BLaER1 (cell line): ENCODE data around the gene KATNA1.

Experiments used
- H3K27ac ChIP-seq: shearing (Covaris generic); formaldehyde crosslinking; 2 replicates; pipeline ENCODE4 v1.8.1; 2022
- H3K27me3 ChIP-seq: shearing (Covaris generic); formaldehyde crosslinking; 2 replicates; pipeline ENCODE4 v1.8.1; 2022
- H3K36me3 ChIP-seq: shearing (Covaris generic); formaldehyde crosslinking; 2 replicates; pipeline ENCODE4 v1.8.1; 2022
- H3K4me1 ChIP-seq: shearing (Covaris generic); formaldehyde crosslinking; 2 replicates; pipeline ENCODE4 v1.8.1; 2022
- H3K4me2 ChIP-seq: shearing (Covaris generic); formaldehyde crosslinking; 2 replicates; pipeline ENCODE4 v1.8.1; 2022
- H3K4me3 ChIP-seq: shearing (Covaris generic); formaldehyde crosslinking; 2 replicates; pipeline ENCODE4 v1.8.1; 2022
- H3K9ac ChIP-seq: shearing (Covaris generic); formaldehyde crosslinking; 2 replicates; pipeline ENCODE4 v1.8.1; 2022
- H3K9me3 ChIP-seq: shearing (Covaris generic); formaldehyde crosslinking; 2 replicates; pipeline ENCODE4 v1.8.1; 2022
- H4K20me1 ChIP-seq: shearing (Covaris generic); formaldehyde crosslinking; 2 replicates; pipeline ENCODE4 v1.8.1; 2022
- Cebpa-rat ChIP-seq: shearing (Covaris generic); IDR thresholded peaks from 2 replicates; pipeline ENCODE4 v1.8.1; 2022

KATNA1 gene

GRCh38 chr6:149545258-149545753 is 103.2 kb downstream of the KATNA1 start:
- Histone ChIP-seq H3K9ac (peak overlapping the region; percentile 93), H4K20me1 (peaks cover 43% of the 10 kb centered on the region), H3K36me3 (peaks cover 7% of the 10 kb centered on the region), H3K9me3 (no peaks in the 10 kb centered on the region), H3K4me3 (peak overlapping the region; percentile 91), H3K27ac (peak overlapping the region; percentile 87), H3K27me3 (no peaks in the 10 kb centered on the region), H3K4me2 (peak overlapping the region; percentile 93), H3K4me1 (peaks cover 34% of the 10 kb centered on the region)
- no peak for TF ChIP-seq Cebpa-rat
